Measurements from ENCODE around the gene PAX2.
"Not testable (repeated sequence)": the region's sequence is repeated elsewhere in the genome, so short reads cannot be mapped to it uniquely, and the experiment has no call there.

Gene PAX2

DNA sequence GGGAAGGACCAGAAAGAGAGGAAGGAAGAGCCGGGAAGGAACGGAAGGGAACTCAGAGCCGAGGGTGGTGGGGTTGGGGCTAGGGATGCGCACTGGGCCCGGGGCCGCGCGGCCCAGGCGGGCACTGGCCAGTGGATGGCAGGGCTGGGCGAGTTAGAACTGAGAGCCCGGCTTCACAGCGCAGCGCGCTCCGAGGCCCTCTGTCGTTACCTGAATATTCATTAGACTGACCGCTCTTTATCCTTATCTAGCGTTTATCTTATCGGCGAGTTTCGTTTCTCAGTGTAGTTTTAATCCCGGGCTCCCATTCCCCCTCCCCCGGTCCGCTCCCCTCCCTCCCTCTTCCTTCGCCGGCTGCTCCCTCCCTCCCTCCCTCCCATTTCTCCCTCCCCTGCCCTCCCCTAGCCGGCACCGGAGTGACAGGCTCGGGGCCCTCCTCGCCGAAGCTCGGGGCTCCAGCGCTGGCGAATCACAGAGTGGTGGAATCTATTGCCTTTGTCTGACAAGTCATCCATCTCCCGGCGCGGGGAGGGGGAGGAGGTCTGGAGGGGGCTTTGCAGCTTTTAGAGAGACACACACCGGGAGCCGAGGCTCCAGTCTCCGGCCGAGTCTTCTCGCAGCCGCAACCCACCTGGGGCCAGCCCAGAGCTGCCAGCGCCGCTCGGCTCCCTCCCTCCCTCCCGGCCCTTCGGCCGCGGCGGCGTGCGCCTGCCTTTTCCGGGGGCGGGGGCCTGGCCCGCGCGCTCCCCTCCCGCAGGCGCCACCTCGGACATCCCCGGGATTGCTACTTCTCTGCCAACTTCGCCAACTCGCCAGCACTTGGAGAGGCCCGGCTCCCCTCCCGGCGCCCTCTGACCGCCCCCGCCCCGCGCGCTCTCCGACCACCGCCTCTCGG, at the start of gene PAX2:
Gene PAX2 (plus strand): TSS at position 596 of the 895 bp plus-strand sequence. CDS start 679 bp downstream, outside the sequence.
- no peak for DNase-seq (ENCODE audit: low read depth in 2 of 2, low spot score in 1 of 2)

DNA sequence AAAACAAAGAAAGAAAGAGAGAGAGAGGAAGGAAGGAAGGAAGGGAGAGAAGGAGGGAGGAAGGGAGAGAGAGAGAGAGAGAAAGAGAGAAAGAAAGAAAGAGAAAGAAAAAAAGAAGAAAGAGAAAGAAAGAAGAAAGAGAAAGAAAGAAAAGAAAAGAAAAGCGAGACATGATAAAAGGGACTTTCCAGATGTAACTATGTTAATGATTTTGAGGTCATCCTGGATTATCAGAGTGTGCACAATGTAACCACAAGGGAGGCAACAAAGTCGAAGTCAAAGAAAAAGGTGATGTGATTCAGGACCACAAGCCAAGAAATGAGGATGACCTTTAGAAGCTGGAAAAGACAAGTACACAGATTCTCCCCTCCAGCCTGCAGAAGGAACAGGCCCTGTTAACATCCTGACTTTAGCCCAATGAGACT, 48.9 kb upstream of the PAX2 start:
- no peak for DNase-seq (ENCODE audit: low read depth in 2 of 2, low spot score in 1 of 2)

DNA sequence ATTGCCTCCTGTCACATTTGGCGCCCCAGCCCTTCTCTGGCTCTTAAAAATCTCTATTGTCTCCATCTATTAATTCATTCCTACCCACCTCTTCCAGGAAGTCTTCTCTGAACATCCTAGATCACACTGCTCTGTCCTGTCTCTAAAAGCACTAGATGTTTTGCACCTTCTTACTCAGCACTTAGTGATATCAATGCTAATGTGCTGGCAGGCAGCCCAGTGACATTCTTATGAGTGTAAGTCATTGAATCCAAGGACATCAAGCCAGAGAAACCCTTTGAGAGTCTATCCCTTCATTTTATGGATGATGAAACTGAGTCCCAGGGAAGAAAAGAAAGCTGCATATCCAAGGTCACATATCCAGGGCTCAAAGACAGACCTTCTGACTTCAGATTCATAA, 48.3 kb upstream of the PAX2 start:
- no peak for DNase-seq (ENCODE audit: low read depth in 2 of 2, low spot score in 1 of 2)

DNA sequence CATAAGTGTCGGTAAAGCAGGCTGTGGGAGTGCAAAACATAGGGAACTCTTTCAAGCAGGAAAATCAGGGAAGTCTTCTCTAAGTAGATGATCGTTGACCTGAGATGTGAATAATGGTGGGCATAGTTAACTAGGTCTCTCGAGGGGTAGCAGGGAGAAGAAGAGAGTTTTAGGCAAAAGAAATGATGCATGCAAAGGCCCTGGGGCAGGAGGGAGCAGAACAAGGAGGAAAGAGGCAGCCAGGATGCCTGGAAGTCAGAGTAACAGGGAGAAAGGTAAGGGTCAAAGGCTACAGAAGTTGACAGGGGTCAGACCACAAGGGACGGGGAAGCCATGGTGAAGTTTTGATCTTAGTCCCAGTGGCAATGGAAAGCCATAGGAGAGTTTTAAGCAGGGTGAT, 47.8 kb upstream of the PAX2 start:
- no peak for DNase-seq (ENCODE audit: low read depth in 2 of 2, low spot score in 1 of 2)

DNA sequence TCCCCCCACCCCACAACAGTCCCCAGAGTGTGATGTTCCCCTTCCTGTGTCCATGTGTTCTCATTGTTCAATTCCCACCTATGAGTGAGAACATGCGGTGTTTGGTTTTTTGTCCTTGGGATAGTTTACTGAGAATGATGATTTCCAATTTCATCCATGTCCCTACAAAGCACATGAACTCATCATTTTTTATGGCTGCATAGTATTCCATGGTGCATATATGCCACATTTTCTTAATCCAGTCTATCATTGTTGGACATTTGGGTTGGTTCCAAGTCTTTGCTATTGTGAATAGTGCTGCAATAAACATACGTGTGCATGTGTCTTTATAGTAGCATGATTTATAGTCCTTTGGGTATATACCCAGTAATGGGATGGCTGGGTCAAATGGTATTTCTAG, 43.7 kb upstream of the PAX2 start:
- not testable (repeated sequence) for DNase-seq (ENCODE audit: low read depth in 2 of 2, low spot score in 1 of 2)

DNA sequence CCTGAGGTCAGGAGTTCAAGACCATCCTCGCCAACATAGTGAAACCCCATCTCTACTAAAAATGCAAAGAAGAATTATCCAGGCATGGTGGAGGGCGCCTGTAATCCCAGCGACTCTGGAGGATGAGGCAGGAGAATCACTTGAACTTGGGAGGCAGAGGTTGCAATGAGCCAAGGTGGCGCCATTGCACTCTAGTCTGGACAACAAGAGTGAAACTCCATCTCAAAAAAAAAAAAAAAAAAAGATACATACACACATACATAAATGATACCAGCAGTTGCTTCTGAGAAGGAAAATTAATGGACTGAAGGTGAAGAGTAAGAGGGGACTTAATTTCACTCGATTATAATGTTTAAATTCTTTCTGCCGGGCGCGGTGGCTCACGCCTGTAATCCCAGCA, 40.2 kb upstream of the PAX2 start:
- no peak for DNase-seq (ENCODE audit: low read depth in 2 of 2, low spot score in 1 of 2)

DNA sequence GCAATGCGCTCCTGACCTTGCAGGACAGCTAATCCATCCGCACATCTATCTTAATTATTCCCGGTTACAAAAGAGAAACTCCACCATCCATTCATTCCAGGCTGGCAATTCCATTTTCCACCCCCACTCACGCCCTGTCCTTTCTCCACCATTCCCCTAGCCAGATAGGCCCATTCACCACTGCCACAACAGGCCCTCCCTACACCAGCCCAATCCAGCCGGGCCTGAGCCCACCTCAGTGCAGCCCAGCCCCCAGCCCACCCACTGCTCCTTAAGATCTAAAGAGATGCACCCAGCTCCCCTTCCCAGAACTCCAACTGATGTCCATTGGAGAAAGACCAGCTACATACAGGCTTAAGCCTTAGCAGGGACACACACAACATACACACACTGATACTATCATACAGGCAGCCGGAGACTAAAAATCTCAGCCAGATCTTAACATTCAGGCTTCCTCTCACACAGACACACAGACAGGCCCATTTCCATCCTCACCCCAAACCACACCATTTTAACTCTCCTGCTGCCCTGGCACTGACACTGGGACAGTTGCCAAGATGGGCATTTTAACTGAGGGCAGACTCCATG, 38.0 kb upstream of the PAX2 start:
- no peak for DNase-seq (ENCODE audit: low read depth in 2 of 2, low spot score in 1 of 2)

DNA sequence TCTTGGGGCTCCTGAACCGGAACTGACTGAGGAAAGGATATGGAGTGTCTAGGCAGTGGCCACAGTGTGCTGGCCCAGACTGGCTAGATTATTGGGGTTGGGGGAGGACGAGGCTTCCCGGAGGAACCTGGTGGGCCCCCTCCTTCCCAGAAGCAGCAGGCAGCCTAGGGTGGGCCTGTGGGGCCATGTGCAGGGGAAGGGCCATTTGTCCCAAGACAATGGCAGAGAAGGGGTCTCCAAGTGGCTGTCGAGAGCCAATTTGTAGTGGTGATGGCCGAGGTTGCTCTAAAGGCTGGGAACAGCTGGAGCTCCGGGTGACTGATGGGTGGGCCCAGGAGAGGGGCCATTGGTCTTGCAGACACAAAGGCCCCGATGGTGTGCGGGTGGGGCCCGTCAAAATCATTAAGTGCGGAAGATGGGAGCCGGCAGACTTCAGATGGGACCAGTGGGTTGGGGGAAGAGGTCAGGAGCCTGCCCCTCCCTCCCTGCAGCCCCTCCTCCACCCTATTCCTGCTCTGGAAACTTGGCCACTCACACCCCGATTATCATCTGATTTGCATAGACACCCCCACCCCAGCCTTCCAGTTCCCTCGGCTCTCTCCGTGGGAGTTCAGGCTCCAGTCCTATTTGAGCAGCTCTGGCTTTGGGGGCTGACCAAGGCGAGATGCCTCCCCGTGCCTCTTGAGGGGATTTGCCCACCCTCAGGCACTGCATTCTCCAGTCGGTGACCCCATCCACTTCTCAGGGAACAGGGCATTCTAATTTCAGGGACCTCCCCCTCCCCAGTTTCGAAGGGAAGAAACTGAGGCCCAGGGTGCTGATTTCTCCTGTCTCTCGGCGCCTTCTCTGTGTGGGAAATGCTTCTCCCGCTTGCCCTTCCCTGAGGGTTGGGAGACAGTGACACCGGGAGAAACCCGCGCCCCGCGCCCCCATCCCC, 36.0 kb upstream of the PAX2 start:
- no peak for DNase-seq (ENCODE audit: low read depth in 2 of 2, low spot score in 1 of 2)

DNA sequence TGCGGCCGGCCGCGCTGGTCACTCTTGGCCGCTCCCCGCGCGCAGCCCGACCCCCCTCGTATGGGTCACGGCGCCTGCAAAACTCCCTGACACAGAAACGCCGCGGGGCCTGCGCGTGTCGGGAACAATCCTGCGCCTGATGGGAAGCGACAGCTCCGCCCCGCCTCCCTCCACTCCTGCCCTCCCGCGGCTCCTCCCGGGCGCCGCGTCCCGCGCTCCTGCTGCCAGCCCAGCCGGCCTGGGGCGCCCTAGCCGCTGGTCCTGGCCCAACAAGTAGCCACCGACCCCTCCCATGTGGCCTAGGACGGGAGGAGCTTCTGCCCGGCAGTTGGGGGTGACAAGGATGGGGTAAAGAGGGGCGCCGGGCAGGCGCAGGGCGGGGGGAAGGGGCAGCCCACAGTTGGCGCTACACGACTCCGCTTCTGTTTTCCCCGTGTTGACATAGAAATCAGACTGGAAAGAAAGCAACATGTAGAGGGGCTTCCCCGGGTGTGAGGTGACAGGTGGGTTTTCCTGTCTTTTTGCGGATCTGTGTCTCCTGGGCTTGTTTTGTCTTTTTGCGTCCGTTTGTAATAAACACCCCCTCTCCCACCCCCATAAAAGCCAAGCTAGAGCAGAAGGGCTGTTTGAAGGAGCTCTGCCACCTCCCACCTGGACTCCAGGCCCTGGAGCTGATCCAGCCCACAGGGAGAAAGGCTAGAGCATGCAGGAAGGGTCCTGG, 35.1 kb upstream of the PAX2 start:
- DNase-seq (ENCODE audit: low read depth in 2 of 2, low spot score in 1 of 2): no peak

DNA sequence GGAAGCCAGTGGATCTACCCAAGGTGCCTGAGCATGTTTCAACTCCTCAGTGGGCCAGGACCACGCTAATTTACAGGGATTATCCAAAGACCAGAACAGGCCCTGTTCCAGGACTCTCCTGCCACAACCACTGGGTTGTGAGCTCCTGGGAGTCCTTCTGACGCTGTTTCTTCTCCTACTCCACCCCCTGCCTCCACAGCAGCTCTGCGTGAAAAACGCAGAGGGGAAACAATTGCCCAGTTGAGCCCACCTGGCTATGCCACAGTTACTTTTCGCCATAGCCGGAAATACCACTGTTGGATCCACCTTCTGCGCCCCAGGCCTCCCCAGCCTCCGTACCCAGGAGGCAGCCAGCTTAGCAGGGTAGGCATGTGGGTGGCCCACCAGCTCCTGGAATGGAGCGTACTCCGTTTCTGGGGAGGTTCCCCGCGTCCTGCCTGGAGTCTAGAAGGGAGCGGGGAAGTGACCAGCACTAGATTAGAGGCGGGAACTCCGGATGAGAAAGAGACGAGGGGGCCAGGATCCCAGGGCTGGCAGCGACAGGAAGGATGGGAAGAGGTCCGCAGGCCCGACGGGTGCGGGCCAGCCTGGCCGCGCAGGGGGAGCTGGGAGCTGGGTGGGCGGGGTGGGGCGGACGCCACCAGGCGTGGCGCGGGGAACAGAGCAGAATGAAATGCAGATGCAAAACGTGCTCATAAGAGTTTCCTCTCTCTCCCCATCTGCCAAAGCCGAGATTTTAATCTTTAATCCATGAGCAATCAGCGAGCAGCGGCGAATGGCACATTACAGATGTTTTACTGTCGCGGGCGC, 32.1 kb upstream of the PAX2 start:
- no peak for DNase-seq (ENCODE audit: low read depth in 2 of 2, low spot score in 1 of 2)

DNA sequence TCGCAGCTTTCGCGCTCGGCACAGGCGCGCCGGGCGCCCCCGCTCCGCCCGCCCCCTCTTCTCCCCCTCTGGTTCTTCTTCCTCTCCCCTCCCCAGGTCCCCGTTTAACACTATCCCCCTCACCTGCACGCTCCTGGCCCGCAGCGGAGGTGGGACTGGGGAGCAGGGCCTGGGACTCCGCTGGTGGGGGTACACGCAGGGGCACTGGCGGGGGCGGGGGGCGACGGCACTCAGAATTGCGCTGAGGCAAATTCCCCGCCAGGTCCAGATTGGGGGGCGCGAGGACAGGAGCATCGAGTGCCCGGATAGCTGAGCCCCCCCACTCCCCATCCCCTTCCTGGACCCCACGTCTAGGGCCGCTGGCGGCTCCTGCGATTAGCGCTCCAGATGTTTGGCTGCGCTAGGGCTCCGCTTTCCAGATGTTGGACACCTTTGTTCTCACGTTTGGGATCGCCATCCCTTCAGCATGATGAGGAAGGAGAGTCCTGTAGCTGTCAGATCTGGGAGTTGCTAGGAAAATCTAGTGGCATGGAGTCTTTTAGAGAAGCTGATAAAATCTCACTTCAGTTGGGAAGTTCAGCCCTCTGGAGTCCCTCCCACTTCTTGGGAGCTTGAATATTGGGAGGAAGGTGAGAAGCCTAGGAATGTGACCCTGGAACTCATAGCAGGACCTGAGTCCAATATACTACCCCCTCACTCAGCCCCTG, 31.4 kb upstream of the PAX2 start:
- DNase-seq (ENCODE audit: low read depth in 2 of 2, low spot score in 1 of 2): no peak

DNA sequence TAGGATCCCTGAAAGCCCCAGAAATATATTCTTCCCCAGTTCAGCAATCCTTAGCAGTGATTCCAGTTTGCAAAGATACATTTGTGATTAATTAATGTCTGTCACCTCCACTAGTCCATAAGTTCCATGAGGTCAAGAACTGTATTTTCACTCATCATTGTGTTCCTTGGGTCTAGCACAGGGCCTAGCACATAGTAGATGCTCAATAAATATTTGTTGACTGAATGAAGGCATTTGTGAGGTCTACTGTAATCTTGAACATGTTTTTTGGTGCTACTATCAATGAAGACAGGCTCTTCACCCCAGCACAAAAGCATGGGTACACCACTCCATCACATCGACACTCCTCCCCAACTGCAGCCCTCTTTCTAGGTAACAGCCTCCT, 30.8 kb upstream of the PAX2 start:
- no peak for DNase-seq (ENCODE audit: low read depth in 2 of 2, low spot score in 1 of 2)

DNA sequence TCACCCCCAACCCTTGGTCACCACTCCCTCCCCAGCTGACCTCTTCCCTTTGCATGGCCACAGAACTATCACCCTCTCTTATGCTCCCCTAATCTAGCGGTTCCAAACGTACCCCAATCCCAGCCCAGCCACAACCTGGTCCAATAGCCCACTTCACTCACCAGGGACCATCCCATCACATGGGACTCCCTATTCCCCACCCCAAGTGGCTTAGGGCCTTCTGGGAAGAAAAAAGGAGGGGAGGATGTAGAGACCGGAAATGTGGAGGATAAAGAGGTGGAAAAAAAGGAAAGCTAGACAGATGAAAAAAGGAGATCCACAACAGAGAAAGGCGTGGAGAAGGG, 30.3 kb upstream of the PAX2 start:
- no peak for DNase-seq (ENCODE audit: low read depth in 2 of 2, low spot score in 1 of 2)

DNA sequence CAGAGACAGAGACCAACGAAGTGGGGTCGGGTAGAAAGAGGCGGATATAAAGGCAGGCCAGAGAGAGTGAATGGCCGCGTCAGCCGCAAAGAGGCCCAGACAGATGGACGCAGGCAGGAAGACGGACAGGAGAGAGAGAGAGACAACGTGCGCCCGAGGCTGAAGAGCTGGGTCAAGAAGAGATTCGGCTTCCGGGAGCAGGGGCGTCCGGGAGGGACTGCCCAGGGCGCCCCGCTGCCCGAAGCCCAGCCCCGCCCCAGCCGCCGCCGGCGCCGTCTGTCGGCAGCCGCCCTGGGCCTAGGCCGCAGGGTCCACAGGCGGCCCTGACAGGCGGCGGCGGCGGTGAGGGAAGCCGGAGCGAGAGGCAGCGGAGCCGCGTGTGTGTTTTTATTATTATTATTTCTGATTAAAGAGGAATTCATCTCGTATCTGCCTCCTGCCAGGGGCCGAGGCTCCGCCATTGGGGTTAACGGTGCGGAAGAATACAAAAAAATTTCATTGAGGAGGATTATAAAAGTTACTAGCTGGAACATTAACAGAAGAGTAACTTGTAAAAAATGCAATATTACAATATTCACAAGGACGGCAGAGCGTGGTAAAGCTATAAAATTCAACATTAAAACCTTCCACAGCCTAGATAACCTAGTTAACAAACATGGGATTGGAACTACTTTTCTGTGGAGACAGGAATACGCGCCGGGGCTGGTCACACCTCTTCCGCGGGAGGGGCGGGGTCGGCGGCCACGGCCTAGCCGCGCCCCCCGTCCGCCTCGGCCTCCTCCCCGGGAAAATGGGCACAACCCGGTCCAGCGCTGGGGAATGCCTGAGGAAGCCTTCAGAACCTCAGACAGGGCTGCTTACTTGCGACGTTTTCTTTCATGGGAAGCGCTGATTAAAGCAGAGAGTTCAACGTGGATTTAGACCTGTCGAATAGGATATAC, 29.7 kb upstream of the PAX2 start:
- no peak for DNase-seq (ENCODE audit: low read depth in 2 of 2, low spot score in 1 of 2)

DNA sequence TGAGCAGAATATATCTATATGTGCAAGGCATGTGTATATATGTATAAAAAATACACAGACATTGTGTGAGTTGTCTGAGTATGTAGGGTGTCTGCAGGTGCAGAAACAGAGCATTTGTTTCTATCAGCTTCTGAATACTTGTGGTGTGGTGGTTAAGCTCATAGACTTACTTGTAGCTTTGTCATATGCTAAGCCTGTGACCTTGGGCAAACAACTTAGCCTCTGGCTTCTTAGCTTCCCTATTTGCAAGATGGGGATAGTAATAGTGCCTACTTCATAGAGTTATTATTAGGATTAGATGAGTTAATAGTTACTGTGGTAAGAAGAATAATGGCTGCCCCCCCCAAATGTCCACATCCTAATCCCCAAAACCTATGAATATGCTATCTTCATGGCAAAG, 28.2 kb upstream of the PAX2 start:
- DNase-seq (ENCODE audit: low read depth in 2 of 2, low spot score in 1 of 2): no peak

DNA sequence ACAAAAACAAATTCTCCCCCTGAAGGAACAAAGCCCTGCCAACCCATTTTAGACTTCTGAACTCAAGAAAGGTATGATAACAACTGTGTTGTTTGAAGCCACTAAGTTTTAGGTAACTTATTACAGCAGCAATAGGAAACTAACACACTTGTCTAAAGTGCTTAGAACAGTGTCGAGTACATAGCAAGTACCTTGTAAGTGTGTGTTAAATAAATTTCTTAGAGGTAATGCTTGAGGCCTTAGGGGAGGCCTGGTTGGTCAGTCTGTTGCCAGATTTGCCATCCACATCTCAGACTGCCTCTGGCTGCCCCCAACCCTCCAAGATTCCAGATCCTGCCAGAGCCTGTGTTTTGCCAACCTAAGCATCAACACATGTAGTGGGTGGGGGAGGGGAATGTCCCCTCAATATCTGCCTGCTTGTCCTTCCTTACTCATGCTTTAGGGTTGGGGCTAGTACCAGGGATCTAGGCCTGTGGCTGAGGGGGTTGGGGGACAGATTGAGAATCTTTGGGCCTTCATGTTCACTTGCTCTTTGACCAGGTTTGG, 27.1 kb upstream of the PAX2 start:
- no peak for DNase-seq (ENCODE audit: low read depth in 2 of 2, low spot score in 1 of 2)

DNA sequence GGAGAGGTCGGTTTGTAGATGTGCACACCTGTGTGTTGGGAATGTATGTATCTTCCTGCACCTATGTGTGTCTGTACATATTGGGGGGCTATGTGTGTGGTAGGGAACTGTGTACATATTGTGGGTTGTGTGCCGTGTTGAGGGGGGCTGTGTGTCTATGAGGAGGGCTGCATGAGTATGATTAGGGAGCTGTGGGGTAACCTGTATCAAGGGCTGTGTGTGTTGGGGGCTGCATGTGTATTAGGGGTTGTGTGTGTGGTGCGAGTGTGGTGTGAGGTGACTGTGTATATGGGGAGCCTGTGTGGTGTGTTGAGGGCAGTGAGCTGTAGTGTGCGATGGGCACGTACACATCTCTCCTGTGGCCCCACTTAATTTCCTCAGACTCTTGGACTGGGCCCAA, 22.2 kb upstream of the PAX2 start:
- DNase-seq (ENCODE audit: low read depth in 2 of 2, low spot score in 1 of 2): no peak

DNA sequence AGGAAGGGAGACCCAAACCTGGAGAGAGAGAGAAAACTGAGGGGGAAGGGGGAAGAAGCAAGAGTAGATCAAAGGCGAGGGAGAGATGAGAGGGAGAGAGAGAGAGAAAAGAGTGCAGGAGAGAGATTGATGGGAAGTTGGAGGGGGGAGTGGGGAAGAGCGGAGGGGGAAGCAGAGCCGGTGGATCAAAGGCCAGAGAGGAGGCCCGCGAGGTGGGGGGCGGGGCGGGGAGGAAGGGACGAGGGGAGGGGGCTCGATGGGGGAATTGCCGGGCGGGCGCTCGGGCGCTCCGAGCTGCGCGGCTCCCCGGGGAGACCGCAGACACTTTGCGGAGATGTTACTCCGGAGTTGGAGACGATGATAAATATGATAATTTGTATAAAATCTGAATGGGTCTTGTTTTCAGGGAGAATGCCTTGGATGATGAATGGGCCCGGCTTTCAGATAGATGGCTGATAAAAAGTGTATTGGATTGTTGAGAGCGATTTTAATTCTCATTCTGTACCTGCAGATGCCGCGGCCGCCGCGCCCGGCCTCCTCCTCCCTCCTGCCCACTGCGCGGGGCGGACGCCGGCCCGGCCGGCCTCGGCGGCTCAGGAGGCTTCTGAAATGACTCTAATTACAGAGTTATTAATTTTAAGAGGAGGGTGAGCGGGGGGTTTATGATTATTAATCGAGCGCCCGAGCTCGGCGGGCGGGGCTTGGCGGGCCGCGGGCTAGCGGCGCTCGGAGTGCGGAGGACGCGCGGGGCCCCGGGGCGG, 21.4 kb upstream of the PAX2 start:
- no peak for DNase-seq (ENCODE audit: low read depth in 2 of 2, low spot score in 1 of 2)
